ELF-1 (cell line): Measurements from ENCODE around the gene LBH.

ENCODE experiments used
- DNase-seq: peaks from one replicate; pipeline ENCODE4 v3.0.0-alpha.2; 2016; ENCODE audit warnings: low read depth, low spot score

LBH gene

GRCh38 chr2:30273574-30273929 lies 42.2 kb downstream of the LBH start:
- DNase-seq: no peak

- DNase-seq: no peak
Observed at GRCh38 chr2:30275256-30275655, 43.9 kb downstream of the LBH start.

- no peak for DNase-seq
Observed at GRCh38 chr2:30276455-30276911, 45.1 kb downstream of the LBH start.

- no peak for DNase-seq
Observed at GRCh38 chr2:30277582-30277981, 46.2 kb downstream of the LBH start.

- DNase-seq: no peak
Observed at GRCh38 chr2:30278419-30278818, 47.1 kb downstream of the LBH start.

- peak; percentile 19 for DNase-seq
Observed at GRCh38 chr2:30280596-30281434, 49.5 kb downstream of the LBH start.

- no peak for DNase-seq
Observed at GRCh38 chr2:30282081-30282480, 50.7 kb downstream of the LBH start.

- DNase-seq: peak; percentile 21
Observed at GRCh38 chr2:30282721-30283120, 51.4 kb downstream of the LBH start.

- DNase-seq: no peak
Observed at GRCh38 chr2:30283931-30284565, 52.7 kb downstream of the LBH start.

- no peak for DNase-seq
Observed at GRCh38 chr2:30285758-30286157, 54.4 kb downstream of the LBH start.

- DNase-seq: no peak
Observed at GRCh38 chr2:30287190-30287840, 56.0 kb downstream of the LBH start.

GRCh38 chr2:30287857-30288513 lies 56.7 kb downstream of the LBH start:
- DNase-seq: no peak

- no peak for DNase-seq
Observed at GRCh38 chr2:30288561-30288960, 57.2 kb downstream of the LBH start.

GRCh38 chr2:30293303-30293921 lies 62.1 kb downstream of the LBH start:
- DNase-seq: no peak

- DNase-seq: no peak
Observed at GRCh38 chr2:30294133-30294532, 62.8 kb downstream of the LBH start.

- DNase-seq: no peak
Observed at GRCh38 chr2:30296496-30296895, 65.2 kb downstream of the LBH start.

- no peak for DNase-seq
Observed at GRCh38 chr2:30298302-30298701, 67.0 kb downstream of the LBH start.

- DNase-seq: peak; percentile 22
Observed at GRCh38 chr2:30300122-30300455, 68.8 kb downstream of the LBH start.

GRCh38 chr2:30300456-30301221 lies 69.3 kb downstream of the LBH start:
- DNase-seq: peak; percentile 49

GRCh38 chr2:30301551-30301950 lies 70.2 kb downstream of the LBH start:
- DNase-seq: peak; percentile 76

GRCh38 chr2:30302566-30302965 lies 71.2 kb downstream of the LBH start:
- DNase-seq: no peak
